Pancreas (tissue), 10 donors: Measurements from ENCODE around the gene MIA. TPM values are rescaled to one million over a fixed set of nuclear protein-coding genes. Genes with fewer than 3 reads are reported as not detected.

Experiments
- ATAC-seq, 4 donors: fragments of 200-7000 bp; cut with Tn5 transposase; one replicate each; pipeline versions ENCODE4 v1.8.0 to v1.9.1; 2020; ENCODE audit warnings: mild to moderate bottlenecking in 4 of 4, moderate library complexity in 4 of 4
- DNase-seq, 6 donors: peaks; one replicate each; pipeline ENCODE4 v3.0.0-alpha.2; 2020
- FAIRE-seq: peaks from 2 replicates; lab custom pipeline; 2012; peaks lifted over from hg19 to GRCh38; lab: Jason Lieb, UNC
- H3K27ac ChIP-seq, 4 donors: fragments of 200-600 bp; sonication (generic); 1 replicate in 3 of 4; 2 replicates in 1 of 4; pipeline versions ENCODE4 v1.5.0 to v1.8.0; 2020
- H3K27me3 ChIP-seq, 4 donors: fragments of 200-600 bp; one replicate each; pipeline ENCODE4 v1.8.0; 2021
- H3K36me3 ChIP-seq, 3 donors: fragments of 200-600 bp; sonication (generic) in 1 of 3; one replicate each; pipeline versions ENCODE4 v1.5.0 to v1.8.0; 2020 to 2021
- H3K4me1 ChIP-seq, 3 donors: fragments of 200-600 bp; one replicate each; pipeline ENCODE4 v1.8.0; 2021
- H3K4me3 ChIP-seq, 4 donors: fragments of 200-600 bp; sonication (generic) in 2 of 4; one replicate each; pipeline versions ENCODE4 v1.5.0 to v1.8.0; 2020 to 2021
- H3K9me3 ChIP-seq, 4 donors: fragments of 200-600 bp; one replicate each; pipeline ENCODE4 v1.8.0; 2021
- WGBS, 2 donors: extraction: QIAGEN DNeasy Blood & Tissue Kit; methylation state at CpG; one replicate each; pipeline ENCODE4 v1.1.7; 2013; 5-methylcytosine and 5-hydroxymethylcytosine counted together
- intact Hi-C, 3 donors: fragments of 100-400 bp; cut with DNase I; formaldehyde crosslinking; loops; one replicate each; pipeline versions ENCODE4 v1.11.1 to v1.14.2; 2022
- polyA plus RNA-seq, 2 donors: library from polyadenylated mRNA; stranded (reverse); fragments of 200-250 nt; gene quantifications; one replicate each; pipeline ENCODE4 v1.2.3, GENCODE V29; 2013
- total RNA-seq, 6 donors: library from RNA; stranded (reverse); fragmentation: NEBNext Ultra II Directional in 4 of 6; extraction: Animal tissue kit (Norgen Biotek cat#: 25700) in 4 of 6; gene quantifications; one replicate each; pipeline versions ENCODE4 v1.2.1 to v1.2.4, GENCODE V29; 2021 to 2023
- TF ChIP-seq, protein P1 (sequence below), 4 donors: fragments of 200-600 bp; sonication (generic) in 3 of 4; IDR thresholded peaks; one replicate each; pipeline versions ENCODE4 v1.5.0 to v1.8.0; 2021; ENCODE audit warnings: antibody characterized with exemption in 4 of 4
- donor health status: healthy with polysubstance abuse.
- donor health status: DM: no; HTN: no; CAD: no; lungs with moderate emphysema.
- donor health status: DM: no; HTN: no; CAD: no.
- donor health status: control.
- donor health status: control.
- donor health status: Bipolar disorder and iron deficiency.
- donor health status: DM: yes; HTN: yes; CAD: no.
- donor health status: DM: no; HTN: no; CAD: no.
- donor health status: DM: no; HTN: no; CAD: no.
- donor health status: DM: yes; HTN: yes; CAD: no.

MIA gene
- total and polyA plus RNA-seq, 8 donors: 0.79 to 2.2 (median 1.4) TPM; not detected in 4

DNA sequence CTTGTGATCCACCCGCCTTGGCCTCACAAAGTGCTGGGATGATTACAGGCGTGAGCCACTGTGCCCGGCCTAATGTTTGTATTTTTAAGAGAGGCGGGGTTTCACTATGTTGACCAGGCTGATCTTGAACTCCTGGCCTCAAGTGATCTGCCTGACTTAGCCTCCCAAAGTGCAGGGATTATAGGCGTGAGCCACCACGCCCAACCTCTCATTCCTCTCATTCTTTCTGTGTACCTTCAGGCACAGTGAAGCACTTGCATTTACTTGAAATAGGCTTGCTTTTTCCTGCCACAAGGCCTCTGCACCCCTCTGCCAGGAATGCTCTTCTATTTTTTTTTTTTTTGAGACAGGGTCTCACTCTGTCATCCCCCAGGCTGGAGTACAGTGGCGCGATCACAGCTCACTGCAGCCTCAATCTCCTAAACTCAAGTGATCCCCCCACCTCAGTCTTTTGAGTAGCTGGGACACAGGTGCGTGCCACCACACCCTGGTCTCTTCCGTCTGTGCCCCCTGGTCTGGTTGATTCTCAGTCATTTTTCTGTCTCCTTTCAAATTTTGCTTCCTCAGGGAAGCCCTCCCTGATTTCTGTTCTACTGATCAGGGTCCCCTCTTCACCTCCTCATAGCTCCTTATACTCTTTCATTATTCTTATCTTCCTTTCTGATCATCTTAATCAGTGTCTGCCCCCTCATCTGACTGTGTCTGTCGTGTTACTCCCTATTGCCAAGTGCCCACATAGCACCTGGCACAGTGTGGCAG lies 40.1 kb upstream of the MIA start:
- H3K36me3 ChIP-seq: peaks cover 6 to 79% (median 41%) of the 10 kb centered on the region in 3 donors
- no peaks in the 10 kb centered on the region for H3K9me3 ChIP-seq
- H3K4me3 ChIP-seq: no peak overlapping the region
- ATAC-seq: no peak
- intact Hi-C loops: no loop called here
- DNase-seq: no peak
- no peaks in the 10 kb centered on the region for H3K27me3 ChIP-seq
- 93 to 96% methylated on average over 11 of the region's 11 CpGs for WGBS, 2 donors
- TF ChIP-seq, protein P1, sequence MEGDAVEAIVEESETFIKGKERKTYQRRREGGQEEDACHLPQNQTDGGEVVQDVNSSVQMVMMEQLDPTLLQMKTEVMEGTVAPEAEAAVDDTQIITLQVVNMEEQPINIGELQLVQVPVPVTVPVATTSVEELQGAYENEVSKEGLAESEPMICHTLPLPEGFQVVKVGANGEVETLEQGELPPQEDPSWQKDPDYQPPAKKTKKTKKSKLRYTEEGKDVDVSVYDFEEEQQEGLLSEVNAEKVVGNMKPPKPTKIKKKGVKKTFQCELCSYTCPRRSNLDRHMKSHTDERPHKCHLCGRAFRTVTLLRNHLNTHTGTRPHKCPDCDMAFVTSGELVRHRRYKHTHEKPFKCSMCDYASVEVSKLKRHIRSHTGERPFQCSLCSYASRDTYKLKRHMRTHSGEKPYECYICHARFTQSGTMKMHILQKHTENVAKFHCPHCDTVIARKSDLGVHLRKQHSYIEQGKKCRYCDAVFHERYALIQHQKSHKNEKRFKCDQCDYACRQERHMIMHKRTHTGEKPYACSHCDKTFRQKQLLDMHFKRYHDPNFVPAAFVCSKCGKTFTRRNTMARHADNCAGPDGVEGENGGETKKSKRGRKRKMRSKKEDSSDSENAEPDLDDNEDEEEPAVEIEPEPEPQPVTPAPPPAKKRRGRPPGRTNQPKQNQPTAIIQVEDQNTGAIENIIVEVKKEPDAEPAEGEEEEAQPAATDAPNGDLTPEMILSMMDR (IDR thresholded peaks at IDR 0.05): no peak
- FAIRE-seq: no peak
- no peak overlapping the region for H3K27ac ChIP-seq
- H3K4me1 ChIP-seq: no peaks in the 10 kb centered on the region

DNA sequence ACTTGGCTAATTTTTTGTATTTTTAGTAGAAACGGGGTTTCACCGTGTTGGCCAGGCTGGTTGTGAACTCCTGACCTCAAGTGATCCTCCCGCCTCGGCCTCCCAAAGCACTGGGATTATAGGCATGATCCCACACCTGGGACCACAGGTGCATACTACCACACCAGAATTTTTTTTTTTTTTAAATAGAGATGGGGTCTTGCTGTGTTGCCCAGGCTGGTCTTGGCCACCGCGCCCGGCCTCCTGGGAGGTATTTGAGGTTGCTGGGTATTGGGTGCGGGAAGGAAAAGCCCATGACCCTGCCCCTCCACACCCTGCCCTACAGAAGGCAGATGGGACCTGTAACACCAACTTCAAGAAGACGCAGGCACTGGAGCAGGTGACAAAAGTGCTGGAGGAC lies 38.7 kb upstream of the MIA start:
- 91 to 98% methylated on average over 6 to 9 of the region's 9 CpGs for WGBS, 2 donors
- TF ChIP-seq, protein P1 (IDR thresholded peaks at IDR 0.05): no peak
- Histone ChIP-seq H3K27ac (no peak overlapping the region), H3K4me3 (no peak overlapping the region), H3K27me3 (no peaks in the 10 kb centered on the region), H3K36me3 (peaks cover 6 to 68% (median 30%) of the 10 kb centered on the region in 3 donors), H3K9me3 (no peaks in the 10 kb centered on the region), H3K4me1 (no peaks in the 10 kb centered on the region)
- DNase-seq: no peak
- intact Hi-C loops: no loop called here
- FAIRE-seq: no peak
- no peak for ATAC-seq

DNA sequence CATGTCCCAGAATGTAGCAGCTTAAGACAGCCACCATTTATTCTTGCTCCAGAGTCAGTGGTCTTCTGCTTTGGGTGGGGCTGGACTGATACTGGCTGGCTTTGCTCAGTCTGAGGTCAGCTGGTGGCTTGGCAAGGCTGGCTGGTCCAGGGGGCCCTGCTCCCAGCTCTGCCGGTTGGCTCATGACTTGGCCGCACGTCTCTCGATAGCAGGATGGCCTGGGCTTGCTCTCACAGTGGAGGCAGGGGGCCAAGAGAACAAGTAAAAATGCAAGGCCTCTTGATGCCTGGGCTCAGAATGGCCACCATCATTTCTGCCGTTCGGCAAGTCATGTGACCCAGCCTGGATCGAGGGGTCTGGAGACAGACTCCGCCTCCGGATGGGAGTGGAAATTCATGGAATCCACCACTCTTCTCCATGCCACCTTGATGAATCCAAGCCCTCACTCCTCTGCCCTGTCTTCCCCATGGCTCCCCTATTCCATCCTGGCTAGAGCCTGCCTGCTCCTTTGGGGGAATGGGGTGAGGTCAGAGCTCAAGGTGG lies 38.1 kb upstream of the MIA start:
- Histone ChIP-seq H3K27ac (no peak overlapping the region), H3K4me1 (no peaks in the 10 kb centered on the region), H3K27me3 (no peaks in the 10 kb centered on the region), H3K9me3 (no peaks in the 10 kb centered on the region), H3K36me3 (peaks cover 6 to 65% (median 30%) of the 10 kb centered on the region in 3 donors), H3K4me3 (no peak overlapping the region)
- DNase-seq (no peak), FAIRE-seq (no peak), ATAC-seq (no peak)
- 87 to 92% methylated on average over 9 of the region's 9 CpGs for WGBS, 2 donors
- TF ChIP-seq, protein P1 (IDR thresholded peaks at IDR 0.05): no peak
- intact Hi-C loops: no loop called here

DNA sequence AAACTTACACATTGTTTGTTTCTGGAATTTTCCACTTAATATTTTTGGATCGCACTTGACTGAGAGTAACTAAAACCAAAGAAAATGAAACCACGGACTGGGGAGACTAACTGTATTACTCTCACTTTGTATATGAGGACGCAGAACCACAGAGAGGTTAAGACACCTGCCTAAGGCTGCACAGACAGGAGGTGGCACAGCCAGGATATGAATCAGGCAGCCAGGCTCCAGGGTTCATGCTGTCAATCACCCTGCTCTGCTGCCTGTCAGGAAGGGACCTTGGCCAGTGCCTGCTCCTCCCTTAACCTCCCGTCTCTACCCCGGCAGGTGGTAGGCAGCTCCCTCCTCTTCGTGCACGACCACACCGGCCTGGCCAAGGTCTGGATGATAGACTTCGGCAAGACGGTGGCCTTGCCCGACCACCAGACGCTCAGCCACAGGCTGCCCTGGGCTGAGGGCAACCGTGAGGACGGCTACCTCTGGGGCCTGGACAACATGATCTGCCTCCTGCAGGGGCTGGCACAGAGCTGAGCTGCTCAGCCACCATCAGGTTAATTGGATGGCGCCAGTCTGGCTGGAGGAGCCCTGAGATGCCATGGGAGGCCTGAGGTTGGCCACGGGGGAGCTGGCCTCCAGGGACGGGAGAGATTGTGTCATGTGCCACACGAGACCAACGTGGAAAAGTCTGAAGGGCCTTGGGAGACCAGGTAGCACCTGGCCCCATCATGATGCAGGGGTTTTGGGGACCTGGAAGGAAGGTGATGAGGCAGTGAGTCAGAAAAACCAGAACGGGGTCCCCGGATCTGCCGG lies 36.1 kb upstream of the MIA start:
- no peak for FAIRE-seq
- Histone ChIP-seq H3K9me3 (no peaks in the 10 kb centered on the region), H3K27me3 (no peaks in the 10 kb centered on the region), H3K4me1 (no peaks in the 10 kb centered on the region), H3K36me3 (peaks cover 0 to 45% (median 21%) of the 10 kb centered on the region in 3 donors), H3K4me3 (no peak overlapping the region), H3K27ac (no peak overlapping the region)
- ATAC-seq: no peak
- DNase-seq: no peak
- intact Hi-C loops: no loop called here
- TF ChIP-seq, protein P1 (IDR thresholded peaks at IDR 0.05): no peak
- WGBS, 2 donors: 81 to 82% methylated on average over 22 of the region's 22 CpGs
